Measurements from ENCODE around the gene ZNHIT2. TPM values are rescaled to one million over a fixed set of nuclear protein-coding genes. Genes with fewer than 3 reads are reported as not detected.

The ZNHIT2 gene
- total RNA-seq, 1 donor from 2014 or later, result 8.1 TPM

- no peaks in the 10 kb centered on the region for H3K9me3 Mint-ChIP-seq (ENCODE audit: unreplicated experiment)
- no peaks in the 10 kb centered on the region for H3K27me3 ChIP-seq (ENCODE audit: insufficient read depth, low read length)
- H3K4me2 ChIP-seq (ENCODE audit: low read length), result no peak overlapping the region
- H2AFZ ChIP-seq (ENCODE audit: low read depth, low read length), result no peak overlapping the region
- H3K4me1 Mint-ChIP-seq (ENCODE audit: low read depth, unreplicated experiment), result no peaks in the 10 kb centered on the region
- H3K9ac ChIP-seq (ENCODE audit: low read length), result no peak overlapping the region
- H3K27ac ChIP-seq (ENCODE audit: low read depth, low read length), result no peak overlapping the region
- peaks cover 13% of the 10 kb centered on the region for H3K36me3 ChIP-seq (ENCODE audit: insufficient read depth, low read length)
- H3K4me3 ChIP-seq (ENCODE audit: insufficient read depth, low read depth, low read length), result no peak overlapping the region
- H3K79me2 ChIP-seq (ENCODE audit: insufficient read depth, low read length), result peaks cover 57% of the 10 kb centered on the region
- peaks cover 4% of the 10 kb centered on the region for H4K20me1 ChIP-seq (ENCODE audit: insufficient read depth, low read length)
- H3K9me3 ChIP-seq (ENCODE audit: insufficient read depth, low read depth, low read length), result no peaks in the 10 kb centered on the region
- H3K27ac Mint-ChIP-seq (ENCODE audit: unreplicated experiment), result no peak overlapping the region
- H3K36me3 Mint-ChIP-seq (ENCODE audit: low read depth, unreplicated experiment), result no peaks in the 10 kb centered on the region
- no peaks in the 10 kb centered on the region for H3K27me3 Mint-ChIP-seq (ENCODE audit: low read depth, unreplicated experiment)
- FAIRE-seq (no peak), DNase-seq (ENCODE audit: low read depth) (no peak)
- H3K4me1 ChIP-seq (ENCODE audit: insufficient read depth, low read length), result peaks cover 9% of the 10 kb centered on the region
- no peak overlapping the region for H3K4me3 Mint-ChIP-seq (ENCODE audit: unreplicated experiment)
- TF ChIP-seq CTCF (IDR thresholded peaks at IDR 0.05; ENCODE audit: insufficient read depth, low read depth, low read length) (no peak), EZH2 (IDR thresholded peaks at IDR 0.05; ENCODE audit: insufficient read depth, low read length) (no peak)
These were observed 38.6 kb downstream of the ZNHIT2 start for GRCh38 chr11:65078786-65079342.

- no peak overlapping the region for H3K27ac ChIP-seq (ENCODE audit: low read depth, low read length)
- TF ChIP-seq CTCF (IDR thresholded peaks at IDR 0.05; ENCODE audit: insufficient read depth, low read depth, low read length) (peak; percentile 50), EZH2 (IDR thresholded peaks at IDR 0.05; ENCODE audit: insufficient read depth, low read length) (no peak)
- DNase-seq (ENCODE audit: low read depth) (no peak), FAIRE-seq (no peak)
- no peak overlapping the region for H3K4me3 Mint-ChIP-seq (ENCODE audit: unreplicated experiment)
- H3K27me3 ChIP-seq (ENCODE audit: insufficient read depth, low read length), result no peaks in the 10 kb centered on the region
- H3K36me3 Mint-ChIP-seq (ENCODE audit: low read depth, unreplicated experiment), result no peaks in the 10 kb centered on the region
- H3K36me3 ChIP-seq (ENCODE audit: insufficient read depth, low read length), result peaks cover 13% of the 10 kb centered on the region
- no peak overlapping the region for H3K27ac Mint-ChIP-seq (ENCODE audit: unreplicated experiment)
- H3K4me1 ChIP-seq (ENCODE audit: insufficient read depth, low read length), result peaks cover 4% of the 10 kb centered on the region
- no peaks in the 10 kb centered on the region for H3K9me3 ChIP-seq (ENCODE audit: insufficient read depth, low read depth, low read length)
- no peak overlapping the region for H3K4me2 ChIP-seq (ENCODE audit: low read length)
- H3K4me3 ChIP-seq (ENCODE audit: insufficient read depth, low read depth, low read length), result no peak overlapping the region
- H3K9ac ChIP-seq (ENCODE audit: low read length), result no peak overlapping the region
- H3K9me3 Mint-ChIP-seq (ENCODE audit: unreplicated experiment), result no peaks in the 10 kb centered on the region
- peaks cover 4% of the 10 kb centered on the region for H4K20me1 ChIP-seq (ENCODE audit: insufficient read depth, low read length)
- no peaks in the 10 kb centered on the region for H3K4me1 Mint-ChIP-seq (ENCODE audit: low read depth, unreplicated experiment)
- H2AFZ ChIP-seq (ENCODE audit: low read depth, low read length), result no peak overlapping the region
- H3K27me3 Mint-ChIP-seq (ENCODE audit: low read depth, unreplicated experiment), result no peaks in the 10 kb centered on the region
- H3K79me2 ChIP-seq (ENCODE audit: insufficient read depth, low read length), result peaks cover 50% of the 10 kb centered on the region
These were observed 39.4 kb downstream of the ZNHIT2 start for GRCh38 chr11:65078151-65078550.

- Histone ChIP-seq H3K27me3 (ENCODE audit: insufficient read depth, low read length) (no peaks in the 10 kb centered on the region), H3K36me3 (ENCODE audit: insufficient read depth, low read length) (peaks cover 13% of the 10 kb centered on the region), H3K4me2 (ENCODE audit: low read length) (no peak overlapping the region), H4K20me1 (ENCODE audit: insufficient read depth, low read length) (peaks cover 4% of the 10 kb centered on the region), H3K27ac (ENCODE audit: low read depth, low read length) (no peak overlapping the region), H3K4me1 (ENCODE audit: insufficient read depth, low read length) (no peaks in the 10 kb centered on the region), H3K79me2 (ENCODE audit: insufficient read depth, low read length) (peaks cover 43% of the 10 kb centered on the region), H2AFZ (ENCODE audit: low read depth, low read length) (no peak overlapping the region), H3K4me3 (ENCODE audit: insufficient read depth, low read depth, low read length) (no peak overlapping the region), H3K9me3 (ENCODE audit: insufficient read depth, low read depth, low read length) (no peaks in the 10 kb centered on the region), H3K9ac (ENCODE audit: low read length) (no peak overlapping the region)
- no peak for DNase-seq (ENCODE audit: low read depth)
- Mint-ChIP-seq H3K27me3 (ENCODE audit: low read depth, unreplicated experiment) (no peaks in the 10 kb centered on the region), H3K4me3 (ENCODE audit: unreplicated experiment) (no peak overlapping the region), H3K36me3 (ENCODE audit: low read depth, unreplicated experiment) (no peaks in the 10 kb centered on the region), H3K4me1 (ENCODE audit: low read depth, unreplicated experiment) (no peaks in the 10 kb centered on the region), H3K9me3 (ENCODE audit: unreplicated experiment) (no peaks in the 10 kb centered on the region), H3K27ac (ENCODE audit: unreplicated experiment) (no peak overlapping the region)
- TF ChIP-seq CTCF (IDR thresholded peaks at IDR 0.05; ENCODE audit: insufficient read depth, low read depth, low read length), result no peak
- TF ChIP-seq EZH2 (IDR thresholded peaks at IDR 0.05; ENCODE audit: insufficient read depth, low read length), result no peak
- FAIRE-seq, result no peak
These were observed 40.0 kb downstream of the ZNHIT2 start for GRCh38 chr11:65077451-65077850.

All from astrocyte (in vitro differentiated cells and primary cell).